H1 (cell line): ENCODE results near the gene MPDU1. TPM values are rescaled to one million over a fixed set of nuclear protein-coding genes. Genes with fewer than 3 reads are reported as not detected.

Source experiments
- CTCF ChIA-PET: fragments of 300-600 bp; sonication (Branson Sonifier 250); formaldehyde crosslinking; loops from one replicate; lab custom pipeline; 2021; ENCODE audit not compliant: partially characterized antibody; lab: Charles Lee
- POLR2A ChIA-PET: fragments of 300-600 bp; sonication (Branson Sonifier 250); formaldehyde crosslinking; loops from one replicate; lab custom pipeline; 2021; ENCODE audit warnings: inconsistent platforms; ENCODE audit not compliant: partially characterized antibody; lab: Charles Lee
- DNase-seq, 2 experiments: peaks; one replicate each; pipeline versions ENCODE4 v3.0.0 to v3.0.0-alpha.2; 2010 to 2022; ENCODE audit warnings: low spot score in 2 of 2, low read depth in 1 of 2, mixed read lengths in 1 of 2
- FAIRE-seq: peaks from 2 replicates; lab custom pipeline; 2011; peaks lifted over from hg19 to GRCh38; lab: Jason Lieb, UNC
- H2AFZ ChIP-seq: 2 replicates; pipeline ENCODE4 v1.8.1; 2012; ENCODE audit warnings: low read length, inconsistent platforms
- H2AK5ac ChIP-seq: 2 replicates; pipeline ENCODE4 v1.6.1; 2013; ENCODE audit warnings: low read depth, low read length
- H2BK120ac ChIP-seq: replicated peaks from 2 replicates; pipeline ENCODE3; 2013; ENCODE audit warnings: low read depth, low read length, inconsistent platforms
- H2BK12ac ChIP-seq: 2 replicates; pipeline ENCODE4 v1.6.1; 2013; ENCODE audit warnings: low read depth, low read length
- H2BK15ac ChIP-seq: 2 replicates; pipeline ENCODE4 v1.6.1; 2013; ENCODE audit warnings: low read length
- H2BK20ac ChIP-seq: 2 replicates; pipeline ENCODE4 v1.6.1; 2013; ENCODE audit warnings: low read length
- H2BK5ac ChIP-seq: 2 replicates; pipeline ENCODE4 v1.6.1; 2013; ENCODE audit warnings: low read depth, low read length
- H3K14ac ChIP-seq: 2 replicates; pipeline ENCODE4 v1.6.1; 2013; ENCODE audit warnings: inconsistent platforms; ENCODE audit not compliant: insufficient read length
- H3K18ac ChIP-seq: 2 replicates; pipeline ENCODE4 v1.6.1; 2013; ENCODE audit warnings: low read length; ENCODE audit errors: extremely low read depth
- H3K23ac ChIP-seq: 2 replicates; pipeline ENCODE4 v1.6.1; 2013; ENCODE audit warnings: inconsistent platforms; ENCODE audit not compliant: insufficient read length
- H3K23me2 ChIP-seq: 2 replicates; pipeline ENCODE4 v1.6.1; 2013; ENCODE audit warnings: low read depth, low read length
- H3K27ac ChIP-seq: 2 replicates; pipeline ENCODE4 v1.6.1; 2011; ENCODE audit warnings: low read depth, low read length, inconsistent platforms
- H3K27me3 ChIP-seq, 4 experiments: replicated peaks in 1 of 4; 1 replicate in 1 of 4; 2 replicates in 3 of 4; pipeline versions ENCODE4 v1.6.1 to v1.8.1; 2011 to 2013; ENCODE audit warnings: low read length in 3 of 4, mild to moderate bottlenecking in 3 of 4, inconsistent platforms in 2 of 4, mixed read lengths in 2 of 4, moderate library complexity in 1 of 4; ENCODE audit not compliant: control insufficient read depth in 3 of 4, insufficient read depth in 3 of 4; ENCODE audit errors: extremely low read depth in 1 of 4
- H3K36me3 ChIP-seq, 4 experiments: 2 replicates each; pipeline versions ENCODE4 v1.6.1 to v1.8.1; 2011 to 2013; ENCODE audit warnings: mild to moderate bottlenecking in 4 of 4, low read length in 3 of 4, moderate library complexity in 2 of 4, control low read depth in 1 of 4, inconsistent platforms in 1 of 4; ENCODE audit not compliant: insufficient read depth in 4 of 4, control insufficient read depth in 2 of 4
- H3K4ac ChIP-seq: replicated peaks from 2 replicates; pipeline ENCODE3; 2013; ENCODE audit warnings: low read length, low read depth, mixed read lengths, inconsistent platforms; ENCODE audit not compliant: insufficient read length
- H3K4me1 ChIP-seq, 4 experiments: replicated peaks in 1 of 4; 1 replicate in 1 of 4; 2 replicates in 3 of 4; pipeline versions ENCODE4 v1.6.1 to v1.8.1; 2011 to 2013; ENCODE audit warnings: low read length in 3 of 4, inconsistent platforms in 2 of 4, mixed read lengths in 1 of 4; ENCODE audit not compliant: insufficient read depth in 4 of 4, control insufficient read depth in 3 of 4
- H3K4me2 ChIP-seq, 2 experiments: 2 replicates each; pipeline versions ENCODE4 v1.6.1 to v1.8.1; 2011 to 2013; ENCODE audit warnings: low read depth in 2 of 2, low read length in 2 of 2, control low read depth in 1 of 2, inconsistent platforms in 1 of 2, mild to moderate bottlenecking in 1 of 2; ENCODE audit not compliant: insufficient read depth in 1 of 2
- H3K4me3 ChIP-seq, 4 experiments: fragments of 200-600, 300-600 bp in 1 of 4; sonication (generic), shearing (Covaris generic), sonication (Bioruptor Twin) in 1 of 4; 2 replicates each; pipeline versions ENCODE4 v1.5.1 to v1.8.1; 2011 to 2016; ENCODE audit warnings: low read length in 4 of 4, low read depth in 3 of 4, control low read depth in 2 of 4, inconsistent platforms in 2 of 4, mild to moderate bottlenecking in 2 of 4, mixed read lengths in 1 of 4, moderate library complexity in 1 of 4; ENCODE audit not compliant: insufficient read depth in 2 of 4; ENCODE audit errors: extremely low read depth in 1 of 4
- H3K56ac ChIP-seq: replicated peaks from 2 replicates; pipeline ENCODE3; 2013; ENCODE audit warnings: low read depth, mild to moderate bottlenecking, mixed read lengths, low read length, inconsistent platforms; ENCODE audit not compliant: insufficient read length
- H3K79me1 ChIP-seq: 2 replicates; pipeline ENCODE4 v1.6.1; 2013; ENCODE audit warnings: low read depth, low read length, control low read depth
- H3K79me2 ChIP-seq, 2 experiments: 2 replicates each; pipeline versions ENCODE4 v1.6.1 to v1.8.1; 2012 to 2013; ENCODE audit warnings: low read length in 2 of 2, mild to moderate bottlenecking in 2 of 2, inconsistent platforms in 1 of 2; ENCODE audit not compliant: insufficient read depth in 2 of 2, control insufficient read depth in 1 of 2
- H3K9ac ChIP-seq, 4 experiments: replicated peaks in 1 of 4; 1 replicate in 1 of 4; 2 replicates in 3 of 4; pipeline versions ENCODE4 v1.6.1 to v1.8.1; 2011 to 2013; ENCODE audit warnings: low read depth in 3 of 4, low read length in 3 of 4, control low read depth in 2 of 4, mild to moderate bottlenecking in 2 of 4, moderate library complexity in 2 of 4, inconsistent platforms in 1 of 4; ENCODE audit errors: extremely low read depth in 1 of 4
- H3K9me3 ChIP-seq, 2 experiments: 2 replicates each; pipeline versions ENCODE4 v1.6.1 to v1.8.1; 2012 to 2013; ENCODE audit warnings: mild to moderate bottlenecking in 2 of 2, moderate library complexity in 2 of 2, control low read depth in 1 of 2, inconsistent platforms in 1 of 2, low read depth in 1 of 2, low read length in 1 of 2, mixed read lengths in 1 of 2; ENCODE audit not compliant: insufficient read depth in 2 of 2
- H4K20me1 ChIP-seq, 2 experiments: replicated peaks in 1 of 2; 2 replicates each; pipeline versions ENCODE3 to v1.8.1; 2011 to 2013; ENCODE audit warnings: inconsistent platforms in 2 of 2, low read length in 2 of 2, mild to moderate bottlenecking in 1 of 2; ENCODE audit not compliant: insufficient read depth in 2 of 2, control insufficient read depth in 1 of 2
- H4K5ac ChIP-seq: 2 replicates; pipeline ENCODE4 v1.6.1; 2013; ENCODE audit warnings: low read length, low read depth, mixed read lengths, inconsistent platforms; ENCODE audit not compliant: insufficient read length
- H4K8ac ChIP-seq: 2 replicates; pipeline ENCODE4 v1.8.0; 2013; ENCODE audit warnings: mild to moderate bottlenecking, moderate library complexity, low read length, inconsistent platforms; ENCODE audit not compliant: insufficient read depth; ENCODE audit errors: extremely low read depth
- H4K91ac ChIP-seq: replicated peaks from 2 replicates; pipeline ENCODE3; 2013; ENCODE audit warnings: low read length, mixed read lengths, inconsistent platforms; ENCODE audit not compliant: insufficient read length
- BRCA1 ChIP-seq: IDR thresholded peaks from 2 replicates; pipeline ENCODE4 v1.6.1; 2012; ENCODE audit warnings: low read depth, low read length, improper control_type of control experiment
- RFX5 ChIP-seq: IDR thresholded peaks from 2 replicates; pipeline ENCODE4 v1.6.1; 2011; ENCODE audit warnings: low read depth, low read length, improper control_type of control experiment, borderline replicate concordance
- WGBS, 2 experiments: shearing (Covaris generic) in 1 of 2; methylation state at CpG; one replicate each; pipeline versions ENCODE4 v1.1.6 to v1.1.7; 2013 to 2015; ENCODE audit warnings: low lambda C conversion rate in 2 of 2, mixed read lengths in 2 of 2, inconsistent platforms in 1 of 2, low coverage in 1 of 2, missing lambda C conversion rate in 1 of 2; ENCODE audit not compliant: insufficient replicate concordance in 2 of 2, insufficient coverage in 1 of 2, insufficient read length in 1 of 2; ENCODE audit errors: extremely low coverage in 1 of 2, missing lambda C conversion rate in 1 of 2; 5-methylcytosine and 5-hydroxymethylcytosine counted together
- polyA plus RNA-seq, 7 experiments: library from polyadenylated mRNA; depleted of rRNA in 3 of 7; stranded (reverse) in 5 of 7; unstranded in 2 of 7; fragments of >200 nt in 5 of 7; fragments of 200-250 nt in 2 of 7; gene quantifications; 1 replicate in 5 of 7; 2 replicates in 1 of 7; 4 replicates in 1 of 7; pipeline versions ENCODE4 v1.2.1 to v1.2.3, GENCODE V29; 2011 to 2013; ENCODE audit warnings: missing spikeins in 2 of 7, mixed read lengths in 2 of 7
- total RNA-seq: library from RNA; stranded (reverse); fragmentation: NEBNext Ultra II Directional; extraction: Animal tissue kit (Norgen Biotek cat#: 25700); gene quantifications from 2 replicates; pipeline ENCODE4 v1.2.1, GENCODE V29; 2021

The MPDU1 gene
- total and polyA plus RNA-seq, 2 of the 8 experiments (the other 6 are each of a cell fraction or from before 2014, with no cell fraction given): 63.2 to 142 TPM

DNA sequence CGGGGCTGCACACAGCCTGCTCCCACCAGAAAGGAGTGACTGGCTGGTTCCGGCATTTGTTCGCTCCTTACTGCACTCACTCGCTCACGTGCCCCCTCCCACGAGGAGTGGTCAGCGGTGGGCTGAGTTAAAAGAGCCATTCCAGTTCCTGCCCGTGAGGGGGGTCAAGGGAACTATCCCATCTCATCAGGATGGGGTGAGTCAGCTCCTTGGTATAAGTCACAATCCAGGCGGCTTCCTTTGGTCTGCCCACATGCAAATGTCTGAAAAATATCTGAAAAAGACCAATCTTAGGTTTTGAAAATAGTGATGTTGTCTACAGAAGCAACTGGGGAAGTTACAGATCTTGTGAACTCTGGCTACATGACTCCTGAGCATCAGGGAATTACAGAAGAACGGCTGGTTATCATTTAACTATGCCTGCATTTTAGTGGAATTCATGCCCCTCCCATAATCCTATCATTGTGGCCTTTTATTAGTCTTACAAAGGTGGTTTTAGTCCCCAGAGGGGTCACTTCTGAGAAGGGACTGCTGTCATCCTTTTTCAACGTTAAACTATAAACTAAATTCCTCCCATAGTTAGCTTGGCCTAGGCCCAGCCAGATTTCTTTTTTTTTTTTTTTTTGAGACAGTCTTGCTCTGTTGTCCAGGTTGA is 44.6 kb upstream of the MPDU1 start:
- H3K27me3 ChIP-seq: no peaks in the 10 kb centered on the region; a peak in 1 of 7 replicates
- 76% methylated on average over 11 of the region's 11 CpGs; no CpG with 5 or more reads in 1 of the 2 experiments for WGBS, 2 experiments
- H4K91ac ChIP-seq: no peak overlapping the region
- H3K4me1 ChIP-seq: no peaks in the 10 kb centered on the region
- no peak overlapping the region for H4K8ac ChIP-seq
- no peak overlapping the region for H4K5ac ChIP-seq
- no peak overlapping the region for H2AK5ac ChIP-seq
- H3K14ac ChIP-seq: no peak overlapping the region
- POLR2A ChIA-PET: interaction anchor here (0.6 to 1.3 kb wide), 3 partner anchors 9 to 48 kb away, joined by 3 to 4 read pairs (median 3); partner anchors contain the start of gene TNFSF12
- no peak overlapping the region for H3K4me3 ChIP-seq
- H4K20me1 ChIP-seq: no peaks in the 10 kb centered on the region
- no peak overlapping the region for H3K4ac ChIP-seq
- H2BK120ac ChIP-seq: no peak overlapping the region
- FAIRE-seq (no peak), DNase-seq (no peak)
- CTCF ChIA-PET: interaction anchor here (1.2 to 3.8 kb wide), 4 partner anchors 16 to 25 kb away, joined by 3 to 14 read pairs (median 5); no protein-coding TSS in a partner anchor
- H3K9me3 ChIP-seq: peaks cover 0 to 4% of the 10 kb centered on the region in 2 experiments; a peak in 1 of 4 replicates
- H3K27ac ChIP-seq: no peak overlapping the region
- H3K79me2 ChIP-seq: no peaks in the 10 kb centered on the region
- H3K23me2 ChIP-seq: no peaks in the 10 kb centered on the region
- H3K79me1 ChIP-seq: no peaks in the 10 kb centered on the region
- no peak overlapping the region for H3K56ac ChIP-seq
- H2AFZ ChIP-seq: no peak overlapping the region
- no peak overlapping the region for H3K4me2 ChIP-seq
- no peak overlapping the region for H3K23ac ChIP-seq
- H3K18ac ChIP-seq: no peak overlapping the region
- H2BK15ac ChIP-seq: no peak overlapping the region
- H3K9ac ChIP-seq: no peak overlapping the region
- H2BK20ac ChIP-seq: no peak overlapping the region
- no peaks in the 10 kb centered on the region for H3K36me3 ChIP-seq
- no peak overlapping the region for H2BK12ac ChIP-seq
- no peak overlapping the region for H2BK5ac ChIP-seq
- TF ChIP-seq BRCA1 (no peak), RFX5 (no peak)
